GM12878 (cell line): Measurements from ENCODE around the gene EFNB2. TPM values are rescaled to one million over a fixed set of nuclear protein-coding genes. Genes with fewer than 3 reads are reported as not detected.
A peak's percentile ranks its signal among the peaks of the same experiment; 100 is the strongest.

Experiments used
- BACH1 ChIP-seq: fragments of 450-650 bp; IDR thresholded peaks from 2 replicates; pipeline ENCODE4 v1.6.1; 2017; ENCODE audit warnings: mild to moderate bottlenecking, borderline replicate concordance
- EED ChIP-seq: sonication (generic); IDR thresholded peaks from 2 replicates; pipeline ENCODE4 v1.6.1; 2016; ENCODE audit warnings: antibody characterized with exemption, low read depth
- HDGF ChIP-seq: fragments of 450-650 bp; IDR thresholded peaks from 2 replicates; pipeline ENCODE4 v1.6.1; 2016; ENCODE audit warnings: antibody characterized with exemption
- LARP7 ChIP-seq: fragments of 450-650 bp; IDR thresholded peaks from 2 replicates; pipeline ENCODE4 v1.6.1; 2017; ENCODE audit warnings: mild to moderate bottlenecking
- MTA2 ChIP-seq: fragments of 450-650 bp; IDR thresholded peaks from 2 replicates; pipeline ENCODE4 v1.6.1; 2016; ENCODE audit warnings: low read depth, mild to moderate bottlenecking, moderate library complexity
- NFYA ChIP-seq: IDR thresholded peaks from 2 replicates; pipeline ENCODE4 v1.6.1; 2011; ENCODE audit warnings: low read depth, mild to moderate bottlenecking, low read length, improper control_type of control experiment, borderline replicate concordance
- POLR2A ChIP-seq: IDR thresholded peaks from 2 replicates; pipeline ENCODE4 v1.6.1; 2011; ENCODE audit warnings: low read depth, mild to moderate bottlenecking, low read length
- POLR2AphosphoS5 ChIP-seq: IDR thresholded peaks from 2 replicates; pipeline ENCODE4 v1.6.1; 2011; ENCODE audit warnings: mild to moderate bottlenecking, low read length, inconsistent platforms
- RBBP5 ChIP-seq: fragments of 200-600 bp; sonication (generic); conservative IDR thresholded peaks from 2 replicates; pipeline ENCODE4 v1.6.1; 2016
- RELA ChIP-seq: fragments of 450-650 bp; IDR thresholded peaks from 2 replicates; pipeline ENCODE4 v1.8.0; 2014; ENCODE audit warnings: borderline replicate concordance; ENCODE audit not compliant: partially characterized antibody
- SREBF2 ChIP-seq: IDR thresholded peaks from 2 replicates; pipeline ENCODE4 v1.6.1; 2012; ENCODE audit warnings: mild to moderate bottlenecking, low read length
- STAT3 ChIP-seq: IDR thresholded peaks from 2 replicates; pipeline ENCODE4 v1.6.1; 2011; ENCODE audit warnings: low read depth, low read length, improper control_type of control experiment
- TBL1XR1 ChIP-seq: IDR thresholded peaks from 2 replicates; pipeline ENCODE4 v1.6.1; 2012; ENCODE audit warnings: low read depth, low read length, improper control_type of control experiment
- YBX1 ChIP-seq: fragments of 450-650 bp; IDR thresholded peaks from 2 replicates; pipeline ENCODE4 v1.6.1; 2016; ENCODE audit warnings: antibody characterized with exemption
- ZNF384 ChIP-seq: IDR thresholded peaks from 2 replicates; pipeline ENCODE4 v1.6.1; 2012; ENCODE audit warnings: low read depth, mild to moderate bottlenecking, low read length, improper control_type of control experiment, borderline replicate concordance
- polyA plus RNA-seq, 11 experiments: library from polyadenylated mRNA; depleted of rRNA in 4 of 11; unstranded in 6 of 11; stranded (reverse) in 5 of 11; fragments of >200 nt; fragmentation: Nextera tagmentation in 4 of 11; fragmentation: Illumina TruSeq in 1 of 11; extraction: Ambion mirVana in 4 of 11; extraction: Trizol in 1 of 11; gene quantifications; 1 replicate in 1 of 11; 2 replicates in 10 of 11; pipeline versions ENCODE4 v1.2.1 to v1.2.3, GENCODE V29; 2011 to 2016; ENCODE audit warnings: inconsistent platforms in 2 of 11, missing spikeins in 2 of 11, low read depth in 1 of 11
- total RNA-seq, 4 experiments: library from RNA; depleted of rRNA in 3 of 4; stranded (reverse); fragments of >200 nt in 3 of 4; fragmentation: Illumina TruSeq in 1 of 4; extraction: Trizol in 1 of 4; gene quantifications; 2 replicates each; pipeline versions ENCODE4 v1.2.1 to v1.2.3, GENCODE V29; 2013 to 2021
- TF ChIP-seq, protein P1 (sequence below): IDR thresholded peaks from 2 replicates; pipeline ENCODE4 v1.6.1; 2011; ENCODE audit warnings: borderline replicate concordance, low read depth, mild to moderate bottlenecking, moderate library complexity, mixed read lengths, low read length; ENCODE audit not compliant: insufficient read depth; ENCODE audit errors: extremely low read length
- TF ChIP-seq, protein P2 (sequence below): IDR thresholded peaks from 2 replicates; pipeline ENCODE4 v1.6.1; 2012; ENCODE audit warnings: mild to moderate bottlenecking, low read depth, low read length
- TF ChIP-seq, protein P3 (sequence below): fragments of 150-350 bp; IDR thresholded peaks from 2 replicates; pipeline ENCODE4 v1.6.1; 2016; ENCODE audit warnings: low read depth, low read length
- TF ChIP-seq, protein P4 (sequence below): IDR thresholded peaks from 2 replicates; pipeline ENCODE4 v1.6.1; 2012; ENCODE audit warnings: low read depth, low read length, improper control_type of control experiment
- TF ChIP-seq, protein P5 (sequence below): IDR thresholded peaks from 2 replicates; pipeline ENCODE4 v1.6.1; 2012; ENCODE audit warnings: low read length, inconsistent platforms

The EFNB2 gene
- total and polyA plus RNA-seq, 10 of the 15 experiments (the other 5 are each of a cell fraction or from before 2014, with no cell fraction given), result 0.12 to 1.5 (median 0.31) TPM; not detected in 1

DNA sequence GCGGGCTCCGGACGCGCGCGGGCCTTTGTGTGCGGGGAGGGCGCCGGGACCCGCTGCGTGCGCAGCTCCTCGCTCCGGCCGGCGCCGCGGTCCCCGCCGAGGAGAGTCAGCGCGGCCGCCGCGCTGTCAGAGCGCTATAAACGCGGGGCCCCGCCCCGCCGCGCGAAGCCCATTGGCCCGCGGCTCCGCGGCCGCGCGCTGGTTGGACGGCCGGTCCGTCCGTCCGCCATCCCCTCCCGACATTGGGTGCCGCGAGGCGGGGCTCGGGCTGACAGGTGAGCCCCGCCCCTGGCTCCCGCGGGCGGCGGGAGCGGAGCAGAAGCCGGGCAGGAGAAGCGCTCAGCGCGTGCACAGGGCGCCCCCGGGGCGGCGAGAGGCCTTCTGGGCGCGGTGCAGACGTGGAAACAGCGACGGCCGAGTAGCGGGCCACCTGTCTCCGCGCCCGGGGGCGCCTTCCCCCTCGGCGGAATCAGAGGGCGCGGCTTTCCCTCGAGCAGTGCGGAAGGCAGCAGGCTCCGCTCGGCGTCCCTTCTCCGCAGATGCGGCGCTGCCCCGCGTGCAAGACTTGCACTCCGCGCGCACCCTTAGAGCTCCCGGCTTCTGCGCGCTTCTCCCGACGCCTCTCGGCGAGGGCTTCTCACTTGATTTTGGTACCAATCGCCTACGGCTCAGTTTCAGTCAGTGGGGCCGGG, at the start of gene EFNB2 (continued):
- TF ChIP-seq, protein P1, sequence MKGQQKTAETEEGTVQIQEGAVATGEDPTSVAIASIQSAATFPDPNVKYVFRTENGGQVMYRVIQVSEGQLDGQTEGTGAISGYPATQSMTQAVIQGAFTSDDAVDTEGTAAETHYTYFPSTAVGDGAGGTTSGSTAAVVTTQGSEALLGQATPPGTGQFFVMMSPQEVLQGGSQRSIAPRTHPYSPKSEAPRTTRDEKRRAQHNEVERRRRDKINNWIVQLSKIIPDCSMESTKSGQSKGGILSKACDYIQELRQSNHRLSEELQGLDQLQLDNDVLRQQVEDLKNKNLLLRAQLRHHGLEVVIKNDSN, result no peak
- TF ChIP-seq BACH1 (peak; percentile 36; the same call in 1 of the 2 replicates), MTA2 (no peak), LARP7 (no peak), STAT3 (no peak), POLR2AphosphoS5 (no peak), EED (no peak), YBX1 (no peak), RBBP5 (no peak), ZNF384 (no peak), SREBF2 (no peak), TBL1XR1 (no peak), NFYA (peak; percentile 69), RELA (no peak), POLR2A (peak; percentile 77), HDGF (no peak; the same call in 1 of the 2 replicates)
- TF ChIP-seq, protein P2, sequence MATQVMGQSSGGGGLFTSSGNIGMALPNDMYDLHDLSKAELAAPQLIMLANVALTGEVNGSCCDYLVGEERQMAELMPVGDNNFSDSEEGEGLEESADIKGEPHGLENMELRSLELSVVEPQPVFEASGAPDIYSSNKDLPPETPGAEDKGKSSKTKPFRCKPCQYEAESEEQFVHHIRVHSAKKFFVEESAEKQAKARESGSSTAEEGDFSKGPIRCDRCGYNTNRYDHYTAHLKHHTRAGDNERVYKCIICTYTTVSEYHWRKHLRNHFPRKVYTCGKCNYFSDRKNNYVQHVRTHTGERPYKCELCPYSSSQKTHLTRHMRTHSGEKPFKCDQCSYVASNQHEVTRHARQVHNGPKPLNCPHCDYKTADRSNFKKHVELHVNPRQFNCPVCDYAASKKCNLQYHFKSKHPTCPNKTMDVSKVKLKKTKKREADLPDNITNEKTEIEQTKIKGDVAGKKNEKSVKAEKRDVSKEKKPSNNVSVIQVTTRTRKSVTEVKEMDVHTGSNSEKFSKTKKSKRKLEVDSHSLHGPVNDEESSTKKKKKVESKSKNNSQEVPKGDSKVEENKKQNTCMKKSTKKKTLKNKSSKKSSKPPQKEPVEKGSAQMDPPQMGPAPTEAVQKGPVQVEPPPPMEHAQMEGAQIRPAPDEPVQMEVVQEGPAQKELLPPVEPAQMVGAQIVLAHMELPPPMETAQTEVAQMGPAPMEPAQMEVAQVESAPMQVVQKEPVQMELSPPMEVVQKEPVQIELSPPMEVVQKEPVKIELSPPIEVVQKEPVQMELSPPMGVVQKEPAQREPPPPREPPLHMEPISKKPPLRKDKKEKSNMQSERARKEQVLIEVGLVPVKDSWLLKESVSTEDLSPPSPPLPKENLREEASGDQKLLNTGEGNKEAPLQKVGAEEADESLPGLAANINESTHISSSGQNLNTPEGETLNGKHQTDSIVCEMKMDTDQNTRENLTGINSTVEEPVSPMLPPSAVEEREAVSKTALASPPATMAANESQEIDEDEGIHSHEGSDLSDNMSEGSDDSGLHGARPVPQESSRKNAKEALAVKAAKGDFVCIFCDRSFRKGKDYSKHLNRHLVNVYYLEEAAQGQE, result no peak
- TF ChIP-seq, protein P3, sequence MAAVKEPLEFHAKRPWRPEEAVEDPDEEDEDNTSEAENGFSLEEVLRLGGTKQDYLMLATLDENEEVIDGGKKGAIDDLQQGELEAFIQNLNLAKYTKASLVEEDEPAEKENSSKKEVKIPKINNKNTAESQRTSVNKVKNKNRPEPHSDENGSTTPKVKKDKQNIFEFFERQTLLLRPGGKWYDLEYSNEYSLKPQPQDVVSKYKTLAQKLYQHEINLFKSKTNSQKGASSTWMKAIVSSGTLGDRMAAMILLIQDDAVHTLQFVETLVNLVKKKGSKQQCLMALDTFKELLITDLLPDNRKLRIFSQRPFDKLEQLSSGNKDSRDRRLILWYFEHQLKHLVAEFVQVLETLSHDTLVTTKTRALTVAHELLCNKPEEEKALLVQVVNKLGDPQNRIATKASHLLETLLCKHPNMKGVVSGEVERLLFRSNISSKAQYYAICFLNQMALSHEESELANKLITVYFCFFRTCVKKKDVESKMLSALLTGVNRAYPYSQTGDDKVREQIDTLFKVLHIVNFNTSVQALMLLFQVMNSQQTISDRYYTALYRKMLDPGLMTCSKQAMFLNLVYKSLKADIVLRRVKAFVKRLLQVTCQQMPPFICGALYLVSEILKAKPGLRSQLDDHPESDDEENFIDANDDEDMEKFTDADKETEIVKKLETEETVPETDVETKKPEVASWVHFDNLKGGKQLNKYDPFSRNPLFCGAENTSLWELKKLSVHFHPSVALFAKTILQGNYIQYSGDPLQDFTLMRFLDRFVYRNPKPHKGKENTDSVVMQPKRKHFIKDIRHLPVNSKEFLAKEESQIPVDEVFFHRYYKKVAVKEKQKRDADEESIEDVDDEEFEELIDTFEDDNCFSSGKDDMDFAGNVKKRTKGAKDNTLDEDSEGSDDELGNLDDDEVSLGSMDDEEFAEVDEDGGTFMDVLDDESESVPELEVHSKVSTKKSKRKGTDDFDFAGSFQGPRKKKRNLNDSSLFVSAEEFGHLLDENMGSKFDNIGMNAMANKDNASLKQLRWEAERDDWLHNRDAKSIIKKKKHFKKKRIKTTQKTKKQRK, result peak; percentile 53; the same call in 1 of the 2 replicates
- TF ChIP-seq, protein P4, sequence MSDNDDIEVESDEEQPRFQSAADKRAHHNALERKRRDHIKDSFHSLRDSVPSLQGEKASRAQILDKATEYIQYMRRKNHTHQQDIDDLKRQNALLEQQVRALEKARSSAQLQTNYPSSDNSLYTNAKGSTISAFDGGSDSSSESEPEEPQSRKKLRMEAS, result no peak
- TF ChIP-seq, protein P5, sequence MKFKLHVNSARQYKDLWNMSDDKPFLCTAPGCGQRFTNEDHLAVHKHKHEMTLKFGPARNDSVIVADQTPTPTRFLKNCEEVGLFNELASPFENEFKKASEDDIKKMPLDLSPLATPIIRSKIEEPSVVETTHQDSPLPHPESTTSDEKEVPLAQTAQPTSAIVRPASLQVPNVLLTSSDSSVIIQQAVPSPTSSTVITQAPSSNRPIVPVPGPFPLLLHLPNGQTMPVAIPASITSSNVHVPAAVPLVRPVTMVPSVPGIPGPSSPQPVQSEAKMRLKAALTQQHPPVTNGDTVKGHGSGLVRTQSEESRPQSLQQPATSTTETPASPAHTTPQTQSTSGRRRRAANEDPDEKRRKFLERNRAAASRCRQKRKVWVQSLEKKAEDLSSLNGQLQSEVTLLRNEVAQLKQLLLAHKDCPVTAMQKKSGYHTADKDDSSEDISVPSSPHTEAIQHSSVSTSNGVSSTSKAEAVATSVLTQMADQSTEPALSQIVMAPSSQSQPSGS, result no peak
